GM12878 (cell line): ENCODE results near the gene NAT9. TPM values are rescaled to one million over a fixed set of nuclear protein-coding genes. Genes with fewer than 3 reads are reported as not detected.
A peak's percentile ranks its signal among the peaks of the same experiment; 100 is the strongest.

Experiments
- ATAC-seq: fragments of 200-7000 bp; cut with Tn5 transposase; 3 replicates; pipeline ENCODE4 v1.9.1; 2020; ENCODE audit warnings: mild to moderate bottlenecking, moderate library complexity
- BruUV-seq: library from RNA; stranded (reverse); fragments of 400-500 nt; replicated peaks from 2 replicates; lab custom pipeline; 2021; lab: Mats Ljungman, UMichigan
- CTCF ChIA-PET: fragments of 300-600 bp; sonication (Branson Sonifier 250); formaldehyde crosslinking; extraction: SDS; loops from one replicate; lab custom pipeline; 2021; ENCODE audit warnings: inconsistent platforms; lab: Yijun Ruan, JAX
- POLR2A ChIA-PET: fragments of 350-600 bp; formaldehyde crosslinking; extraction: SDS; loops from one replicate; lab custom pipeline; 2021; ENCODE audit warnings: inconsistent platforms; lab: Charles Lee
- RAD21 ChIA-PET: fragments of 300-600 bp; sonication (Branson Sonifier 250); formaldehyde crosslinking; loops from one replicate; lab custom pipeline; 2023; ENCODE audit warnings: antibody characterized with exemption; ENCODE audit not compliant: unreplicated experiment; lab: Charles Lee
- SMC1A ChIA-PET: fragments of 300-600 bp; sonication (Branson Sonifier 250); formaldehyde crosslinking; loops from one replicate; lab custom pipeline; 2023; ENCODE audit not compliant: unreplicated experiment, uncharacterized antibody; lab: Charles Lee
- DNase-seq: peaks from one replicate; pipeline ENCODE4 v3.0.0-alpha.2; 2011; ENCODE audit warnings: low read depth, low spot score
- FAIRE-seq: peaks from 3 replicates; lab custom pipeline; 2011; peaks lifted over from hg19 to GRCh38; lab: Jason Lieb, UNC
- H2AFZ ChIP-seq: 2 replicates; pipeline ENCODE4 v1.6.0; 2011; ENCODE audit warnings: low read depth, low read length, control low read depth; ENCODE audit not compliant: control insufficient read depth
- H3K27ac ChIP-seq: 2 replicates; pipeline ENCODE4 v1.5.1; 2011; ENCODE audit warnings: control low read depth; ENCODE audit not compliant: control insufficient read depth, insufficient read depth
- H3K27me3 ChIP-seq, 2 experiments: replicated peaks in 1 of 2; 2 replicates each; pipeline versions ENCODE4 v1.6.0 to v1.6.1; 2011; ENCODE audit warnings: low read length in 1 of 2; ENCODE audit not compliant: control insufficient read depth in 2 of 2, insufficient read depth in 2 of 2
- H3K36me3 ChIP-seq, 2 experiments: 2 replicates each; pipeline ENCODE4 v1.5.1; 2011; ENCODE audit warnings: low read length in 1 of 2; ENCODE audit not compliant: control insufficient read depth in 2 of 2, insufficient read depth in 2 of 2
- H3K4me1 ChIP-seq: 2 replicates; pipeline ENCODE4 v1.6.1; 2011; ENCODE audit warnings: mild to moderate bottlenecking, low read length, moderate library complexity, mixed read lengths; ENCODE audit not compliant: control insufficient read depth, insufficient read depth
- H3K4me2 ChIP-seq: 2 replicates; pipeline ENCODE4 v1.6.0; 2011; ENCODE audit warnings: control low read depth; ENCODE audit not compliant: control insufficient read depth, insufficient read depth
- H3K4me3 ChIP-seq: fragments of 200-600 bp; sonication (generic); 2 replicates; pipeline ENCODE4 v1.5.1; 2016
- H3K79me2 ChIP-seq: 2 replicates; pipeline ENCODE4 v1.6.0; 2011; ENCODE audit warnings: low read length; ENCODE audit not compliant: control insufficient read depth, insufficient read depth
- H3K9ac ChIP-seq: 2 replicates; pipeline ENCODE4 v1.8.0; 2011; ENCODE audit warnings: low read length, control low read depth, mixed read lengths; ENCODE audit not compliant: control insufficient read depth, insufficient read depth
- H3K9me3 ChIP-seq: replicated peaks from 3 replicates; pipeline ENCODE4 v1.5.1; 2011; ENCODE audit warnings: mild to moderate bottlenecking, low read length; ENCODE audit not compliant: control insufficient read depth, insufficient read depth
- H4K20me1 ChIP-seq: 2 replicates; pipeline ENCODE4 v1.6.0; 2011; ENCODE audit not compliant: control insufficient read depth, insufficient read depth
- WRNIP1 ChIP-seq: IDR thresholded peaks from 2 replicates; pipeline ENCODE4 v1.6.1; 2011; ENCODE audit warnings: low read depth, low read length, improper control_type of control experiment, borderline replicate concordance
- WGBS: methylation state at CpG from one replicate; pipeline ENCODE4 v1.1.6; 2016; ENCODE audit warnings: low lambda C conversion rate; ENCODE audit not compliant: insufficient replicate concordance, insufficient coverage; ENCODE audit errors: missing lambda C conversion rate; 5-methylcytosine and 5-hydroxymethylcytosine counted together
- in situ Hi-C: fragments of 300-500 bp; cut with MboI; formaldehyde crosslinking; loops from 9 replicates; pipeline ENCODE4 v1.14.3; 2018; ENCODE audit warnings: mixed read lengths
- intact Hi-C: fragments of 100-400 bp; cut with micrococcal nuclease; formaldehyde crosslinking; loops from one replicate; pipeline ENCODE4 v1.14.2; 2022; ENCODE audit not compliant: unreplicated experiment
- microRNA-seq: library from miRNA; unstranded; fragments of <30 nt; microRNA quantifications from one replicate; pipeline ENCODE4, GENCODE V29; 2018
- polyA plus RNA-seq, 11 experiments: library from polyadenylated mRNA; depleted of rRNA in 4 of 11; unstranded in 6 of 11; stranded (reverse) in 5 of 11; fragments of >200 nt; fragmentation: Nextera tagmentation in 4 of 11; fragmentation: Illumina TruSeq in 1 of 11; extraction: Ambion mirVana in 4 of 11; extraction: Trizol in 1 of 11; gene quantifications; 1 replicate in 1 of 11; 2 replicates in 10 of 11; pipeline versions ENCODE4 v1.2.1 to v1.2.3, GENCODE V29; 2011 to 2016; ENCODE audit warnings: inconsistent platforms in 2 of 11, missing spikeins in 2 of 11, low read depth in 1 of 11
- total RNA-seq, 4 experiments: library from RNA; depleted of rRNA in 3 of 4; stranded (reverse); fragments of >200 nt in 3 of 4; fragmentation: Illumina TruSeq in 1 of 4; extraction: Trizol in 1 of 4; gene quantifications; 2 replicates each; pipeline versions ENCODE4 v1.2.1 to v1.2.3, GENCODE V29; 2013 to 2021
- TF ChIP-seq, protein P1 (sequence below): fragments of 450-650 bp; IDR thresholded peaks from 2 replicates; pipeline ENCODE4 v1.6.1; 2017; ENCODE audit warnings: mild to moderate bottlenecking

The NAT9 gene
- total and polyA plus RNA-seq, 10 of the 15 experiments (the other 5 are each of a cell fraction or from before 2014, with no cell fraction given) = 3.5 to 45.3 (median 27.3) TPM

DNA sequence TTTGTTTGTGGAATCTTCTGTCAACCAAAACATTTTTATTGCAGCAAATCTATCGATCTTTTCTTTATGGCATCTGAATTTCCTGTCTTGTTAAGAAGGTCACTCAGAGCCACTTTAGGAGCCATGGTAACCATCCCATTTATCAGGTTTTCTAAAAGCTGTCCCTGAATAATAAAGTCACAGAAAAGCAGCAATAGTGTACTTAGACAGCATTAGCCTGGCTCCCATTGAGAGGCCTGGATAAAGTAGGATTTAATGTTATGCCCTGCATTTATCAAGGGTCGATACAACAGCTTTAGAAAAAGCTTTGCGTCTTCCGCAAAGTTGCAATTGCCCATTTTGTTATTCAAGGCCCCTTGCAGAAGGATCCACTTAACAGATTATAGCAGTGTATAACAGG is 53.4 kb downstream of the NAT9 start:
- TF ChIP-seq, protein P1, sequence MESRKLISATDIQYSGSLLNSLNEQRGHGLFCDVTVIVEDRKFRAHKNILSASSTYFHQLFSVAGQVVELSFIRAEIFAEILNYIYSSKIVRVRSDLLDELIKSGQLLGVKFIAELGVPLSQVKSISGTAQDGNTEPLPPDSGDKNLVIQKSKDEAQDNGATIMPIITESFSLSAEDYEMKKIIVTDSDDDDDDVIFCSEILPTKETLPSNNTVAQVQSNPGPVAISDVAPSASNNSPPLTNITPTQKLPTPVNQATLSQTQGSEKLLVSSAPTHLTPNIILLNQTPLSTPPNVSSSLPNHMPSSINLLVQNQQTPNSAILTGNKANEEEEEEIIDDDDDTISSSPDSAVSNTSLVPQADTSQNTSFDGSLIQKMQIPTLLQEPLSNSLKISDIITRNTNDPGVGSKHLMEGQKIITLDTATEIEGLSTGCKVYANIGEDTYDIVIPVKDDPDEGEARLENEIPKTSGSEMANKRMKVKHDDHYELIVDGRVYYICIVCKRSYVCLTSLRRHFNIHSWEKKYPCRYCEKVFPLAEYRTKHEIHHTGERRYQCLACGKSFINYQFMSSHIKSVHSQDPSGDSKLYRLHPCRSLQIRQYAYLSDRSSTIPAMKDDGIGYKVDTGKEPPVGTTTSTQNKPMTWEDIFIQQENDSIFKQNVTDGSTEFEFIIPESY = no peak
- no peak for TF ChIP-seq WRNIP1
- TF ChIP-seq, all 136 proteins: peak for 0
- H3K4me2 ChIP-seq = no peak overlapping the region
- H3K9ac ChIP-seq = no peak overlapping the region
- H3K27ac ChIP-seq = no peak overlapping the region
- CTCF ChIA-PET = interaction anchor here (0.8 kb wide), 1 partner anchor 15 kb away, joined by 3 read pairs; no protein-coding TSS in a partner anchor
- intact Hi-C loops (no loop called here), in situ Hi-C loops (no loop called here)
- ATAC-seq (no peak), FAIRE-seq (no peak), DNase-seq (no peak)
- no peak overlapping the region for H2AFZ ChIP-seq
- no peaks in the 10 kb centered on the region for H4K20me1 ChIP-seq
- BruUV-seq = no TSS peak
- 67% methylated on average over 4 of the region's 4 CpGs for WGBS
- H3K27me3 ChIP-seq = 0 out of 4 replicates have a peak, but pooled peaks cover 0 to 2% of the 10 kb centered on the region in 2 experiments
- H3K4me3 ChIP-seq = no peak overlapping the region
- no peaks in the 10 kb centered on the region for H3K36me3 ChIP-seq
- H3K4me1 ChIP-seq = no peaks in the 10 kb centered on the region
- POLR2A ChIA-PET = no interaction called here
- SMC1A ChIA-PET = interaction anchor here (1.0 to 2.2 kb wide), 2 partner anchors 42 to 65 kb away, joined by 3 to 4 read pairs; no protein-coding TSS in a partner anchor
- RAD21 ChIA-PET = no interaction called here
- no peaks in the 10 kb centered on the region for H3K79me2 ChIP-seq
- no peaks in the 10 kb centered on the region for H3K9me3 ChIP-seq

Small RNA genes within 50 kb of the gene (microRNA-seq; reads per million reads assigned to microRNA genes)
- 73.0 reads per million, percentile 71 among the genes with 10 or more reads in this experiment for gene MIR3615

Other genes with a start within 250 kb of the NAT9 start
Only the 7 nearest of the 17 such genes appear.
- not detected in 2 replicates for gene CD300LF, start 63.4 kb downstream of the NAT9 start, total RNA-seq (2014; rRNA removed)
- gene CD300LF, start 63.4 kb downstream of the NAT9 start, total RNA-seq (2014; rRNA removed; fragmentation: Illumina TruSeq; extraction: Trizol) = not detected in 2 replicates
- not detected in 2 replicates for gene CD300LF, start 63.4 kb downstream of the NAT9 start, total RNA-seq (2021)
- 0.15 TPM in 1 of 2 replicates, not detected in the other for gene CD300LF, start 63.4 kb downstream of the NAT9 start, polyA plus RNA-seq (2011; rRNA removed)
- not detected in 2 replicates for gene CD300LF, start 63.4 kb downstream of the NAT9 start, polyA plus RNA-seq (2014; fragmentation: Illumina TruSeq; extraction: Trizol)
- not detected for gene CD300LF, start 63.4 kb downstream of the NAT9 start, polyA plus RNA-seq (2014; fragmentation: Nextera tagmentation; extraction: Ambion mirVana)
- not detected in 2 replicates for gene CD300LF, start 63.4 kb downstream of the NAT9 start, polyA plus RNA-seq (2014; rRNA removed)
- not detected for gene CD300LF, start 63.4 kb downstream of the NAT9 start, polyA plus RNA-seq (2016; fragmentation: Nextera tagmentation; extraction: Ambion mirVana)
- 1.1 and 1.5 TPM in 2 replicates for gene RAB37, start 39.1 kb downstream of the NAT9 start, total RNA-seq (2014; rRNA removed)
- gene RAB37, start 39.1 kb downstream of the NAT9 start, total RNA-seq (2014; rRNA removed; fragmentation: Illumina TruSeq; extraction: Trizol) = 1.7 and 2.0 TPM in 2 replicates
- gene RAB37, start 39.1 kb downstream of the NAT9 start, total RNA-seq (2021) = 2.3 and 2.7 TPM in 2 replicates
- gene RAB37, start 39.1 kb downstream of the NAT9 start, polyA plus RNA-seq (2011; rRNA removed) = 4.5 and 5.6 TPM in 2 replicates
- gene RAB37, start 39.1 kb downstream of the NAT9 start, polyA plus RNA-seq (2014; fragmentation: Illumina TruSeq; extraction: Trizol) = 1.9 and 3.1 TPM in 2 replicates
- under 1 TPM; 0.48 to 0.97 TPM for gene RAB37, start 39.1 kb downstream of the NAT9 start, polyA plus RNA-seq (2014; fragmentation: Nextera tagmentation; extraction: Ambion mirVana)
- 3.6 and 5.6 TPM in 2 replicates for gene RAB37, start 39.1 kb downstream of the NAT9 start, polyA plus RNA-seq (2014; rRNA removed)
- gene RAB37, start 39.1 kb downstream of the NAT9 start, polyA plus RNA-seq (2016; fragmentation: Nextera tagmentation; extraction: Ambion mirVana) = 1 to 10 TPM; 1.6 to 1.7 TPM
- gene NHERF1, start 27.7 kb downstream of the NAT9 start, total RNA-seq (2014; rRNA removed) = 24.7 and 27.4 TPM in 2 replicates
- 21.5 and 23.5 TPM in 2 replicates for gene NHERF1, start 27.7 kb downstream of the NAT9 start, total RNA-seq (2014; rRNA removed; fragmentation: Illumina TruSeq; extraction: Trizol)
- 52.9 and 53.2 TPM in 2 replicates for gene NHERF1, start 27.7 kb downstream of the NAT9 start, total RNA-seq (2021)
- gene NHERF1, start 27.7 kb downstream of the NAT9 start, polyA plus RNA-seq (2011; rRNA removed) = 35.4 and 61.6 TPM in 2 replicates
- 21.5 and 39.2 TPM in 2 replicates for gene NHERF1, start 27.7 kb downstream of the NAT9 start, polyA plus RNA-seq (2014; fragmentation: Illumina TruSeq; extraction: Trizol)
- gene NHERF1, start 27.7 kb downstream of the NAT9 start, polyA plus RNA-seq (2014; fragmentation: Nextera tagmentation; extraction: Ambion mirVana) = 10 to 100 TPM; 13.4 to 14.3 TPM
- gene NHERF1, start 27.7 kb downstream of the NAT9 start, polyA plus RNA-seq (2014; rRNA removed) = 38.8 and 41.3 TPM in 2 replicates
- gene NHERF1, start 27.7 kb downstream of the NAT9 start, polyA plus RNA-seq (2016; fragmentation: Nextera tagmentation; extraction: Ambion mirVana) = 10 to 100 TPM; 57.3 to 61.2 TPM
- 0.11 TPM in 1 of 2 replicates, not detected in the other for gene GRIN2C, start 83.5 kb upstream of the NAT9 start, total RNA-seq (2014; rRNA removed)
- under 0.01 and 0.04 TPM in 2 replicates for gene GRIN2C, start 83.5 kb upstream of the NAT9 start, total RNA-seq (2014; rRNA removed; fragmentation: Illumina TruSeq; extraction: Trizol)
- 0.13 TPM in 2 replicates for gene GRIN2C, start 83.5 kb upstream of the NAT9 start, total RNA-seq (2021)
- gene GRIN2C, start 83.5 kb upstream of the NAT9 start, polyA plus RNA-seq (2011; rRNA removed) = 0.01 and 0.04 TPM in 2 replicates
- gene GRIN2C, start 83.5 kb upstream of the NAT9 start, polyA plus RNA-seq (2014; fragmentation: Illumina TruSeq; extraction: Trizol) = 0.01 TPM in 1 of 2 replicates, not detected in the other
- gene GRIN2C, start 83.5 kb upstream of the NAT9 start, polyA plus RNA-seq (2014; fragmentation: Nextera tagmentation; extraction: Ambion mirVana) = not detected
- 0.12 and 0.16 TPM in 2 replicates for gene GRIN2C, start 83.5 kb upstream of the NAT9 start, polyA plus RNA-seq (2014; rRNA removed)
- under 1 TPM; 0.10 to 0.20 TPM for gene GRIN2C, start 83.5 kb upstream of the NAT9 start, polyA plus RNA-seq (2016; fragmentation: Nextera tagmentation; extraction: Ambion mirVana)
- gene FDXR, start 96.6 kb upstream of the NAT9 start, total RNA-seq (2014; rRNA removed) = 54.4 and 58.5 TPM in 2 replicates
- 19.8 and 21.1 TPM in 2 replicates for gene FDXR, start 96.6 kb upstream of the NAT9 start, total RNA-seq (2014; rRNA removed; fragmentation: Illumina TruSeq; extraction: Trizol)
- 62.0 and 66.2 TPM in 2 replicates for gene FDXR, start 96.6 kb upstream of the NAT9 start, total RNA-seq (2021)
- 21.1 and 42.9 TPM in 2 replicates for gene FDXR, start 96.6 kb upstream of the NAT9 start, polyA plus RNA-seq (2011; rRNA removed)
- 1.4 and 8.6 TPM in 2 replicates for gene FDXR, start 96.6 kb upstream of the NAT9 start, polyA plus RNA-seq (2014; fragmentation: Illumina TruSeq; extraction: Trizol)
- gene FDXR, start 96.6 kb upstream of the NAT9 start, polyA plus RNA-seq (2014; fragmentation: Nextera tagmentation; extraction: Ambion mirVana) = 1 to 10 TPM in 1 of 2 experiments, under 1 TPM in 1; 0.85 to 5.4 TPM
- gene FDXR, start 96.6 kb upstream of the NAT9 start, polyA plus RNA-seq (2014; rRNA removed) = 53.4 and 65.5 TPM in 2 replicates
- gene FDXR, start 96.6 kb upstream of the NAT9 start, polyA plus RNA-seq (2016; fragmentation: Nextera tagmentation; extraction: Ambion mirVana) = 100 to 1,000 TPM; 140 to 162 TPM
- gene FADS6, start 117.3 kb upstream of the NAT9 start, total RNA-seq (2014; rRNA removed) = not detected in 2 replicates
- not detected in 2 replicates for gene FADS6, start 117.3 kb upstream of the NAT9 start, total RNA-seq (2014; rRNA removed; fragmentation: Illumina TruSeq; extraction: Trizol)
- not detected in 2 replicates for gene FADS6, start 117.3 kb upstream of the NAT9 start, total RNA-seq (2021)
- gene FADS6, start 117.3 kb upstream of the NAT9 start, polyA plus RNA-seq (2011; rRNA removed) = not detected in 2 replicates
- gene FADS6, start 117.3 kb upstream of the NAT9 start, polyA plus RNA-seq (2014; fragmentation: Illumina TruSeq; extraction: Trizol) = not detected in 2 replicates
- gene FADS6, start 117.3 kb upstream of the NAT9 start, polyA plus RNA-seq (2014; fragmentation: Nextera tagmentation; extraction: Ambion mirVana) = not detected
- not detected in 2 replicates for gene FADS6, start 117.3 kb upstream of the NAT9 start, polyA plus RNA-seq (2014; rRNA removed)
- not detected for gene FADS6, start 117.3 kb upstream of the NAT9 start, polyA plus RNA-seq (2016; fragmentation: Nextera tagmentation; extraction: Ambion mirVana)
- 0.11 TPM in 1 of 2 replicates, not detected in the other for gene USH1G, start 146.9 kb upstream of the NAT9 start, total RNA-seq (2014; rRNA removed)
- gene USH1G, start 146.9 kb upstream of the NAT9 start, total RNA-seq (2014; rRNA removed; fragmentation: Illumina TruSeq; extraction: Trizol) = not detected in 2 replicates
- 0.05 TPM in 1 of 2 replicates, not detected in the other for gene USH1G, start 146.9 kb upstream of the NAT9 start, total RNA-seq (2021)
- gene USH1G, start 146.9 kb upstream of the NAT9 start, polyA plus RNA-seq (2011; rRNA removed) = 0.22 and 0.62 TPM in 2 replicates
- gene USH1G, start 146.9 kb upstream of the NAT9 start, polyA plus RNA-seq (2014; fragmentation: Illumina TruSeq; extraction: Trizol) = not detected in 2 replicates
- not detected for gene USH1G, start 146.9 kb upstream of the NAT9 start, polyA plus RNA-seq (2014; fragmentation: Nextera tagmentation; extraction: Ambion mirVana)
- gene USH1G, start 146.9 kb upstream of the NAT9 start, polyA plus RNA-seq (2014; rRNA removed) = not detected in 2 replicates
- gene USH1G, start 146.9 kb upstream of the NAT9 start, polyA plus RNA-seq (2016; fragmentation: Nextera tagmentation; extraction: Ambion mirVana) = under 1 TPM in 1 of 2 experiments, not detected in 1; 0.09 TPM